Uterus (tissue), 2 donors: ENCODE results near the gene ANAPC16.
"Not testable (repeated sequence)": the region's sequence is repeated elsewhere in the genome, so short reads cannot be mapped to it uniquely, and the experiment has no call there.

ENCODE experiments used
- CTCF ChIP-seq, 4 experiments: fragments of 200-600 bp in 2 of 4; fragments of 450-650 bp in 2 of 4; sonication (generic) in 2 of 4; IDR thresholded peaks; one replicate each; pipeline ENCODE4 v1.5.1; 2016 to 2019; ENCODE audit warnings: antibody characterized with exemption in 4 of 4, mild to moderate bottlenecking in 2 of 4, moderate library complexity in 1 of 4
- POLR2A ChIP-seq, 2 donors: fragments of 450-650 bp; IDR thresholded peaks; one replicate each; pipeline ENCODE4 v1.6.1; 2016; ENCODE audit warnings: antibody characterized with exemption in 2 of 2, mild to moderate bottlenecking in 1 of 2, moderate library complexity in 1 of 2

GRCh38 chr10:72211832-72212231 is 4.0 kb upstream of the ANAPC16 start:
- TF ChIP-seq CTCF, POLR2A (IDR thresholded peaks at IDR 0.05): not testable (repeated sequence)
